ENCODE measurements around the gene PSME3IP1.
"Not testable (repeated sequence)": the region's sequence is repeated elsewhere in the genome, so short reads cannot be mapped to it uniquely, and the experiment has no call there.

DNA sequence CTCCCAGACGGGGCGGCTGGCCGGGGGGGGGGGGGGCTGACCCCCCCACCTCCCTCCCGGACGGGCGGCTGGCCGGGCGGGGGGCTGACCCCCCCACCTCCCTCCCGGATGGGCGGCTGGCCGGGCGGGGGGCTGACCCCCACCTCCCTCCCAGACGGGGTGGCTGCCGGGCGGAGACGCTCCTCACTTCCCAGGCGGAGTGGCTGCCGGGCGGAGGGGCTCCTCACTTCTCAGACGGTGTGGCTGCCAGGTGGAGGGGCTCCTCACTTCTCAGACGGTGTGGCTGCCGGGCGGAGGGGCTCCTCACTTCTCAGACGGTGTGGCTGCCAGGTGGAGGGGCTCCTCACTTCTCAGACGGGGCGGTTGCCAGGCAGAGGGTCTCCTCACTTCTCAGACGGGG, 15.1 kb upstream of the PSME3IP1 start:
- TF ChIP-seq CTCF (conservative IDR thresholded peaks at IDR 0.05 in 1 of 2, IDR thresholded peaks at IDR 0.05 in 1 of 2; ENCODE audit: extremely low read depth in 1 of 2, insufficient read depth in 1 of 2, low read depth in 1 of 2, low read length in 2 of 2); EZH2 (IDR thresholded peaks at IDR 0.05; ENCODE audit: borderline replicate concordance, low read length): not testable (repeated sequence)
